Measurements from ENCODE around the gene GOLGA6A. TPM values are rescaled to one million over a fixed set of nuclear protein-coding genes. Genes with fewer than 3 reads are reported as not detected.

GOLGA6A gene
- total RNA-seq, 2 experiments from 2014 or later, result not detected

GRCh38 chr15:74036271-74037170, 45.8 kb downstream of the GOLGA6A start:
- no peak overlapping the region for H3K27ac Mint-ChIP-seq
- no peak overlapping the region for H3K4me3 Mint-ChIP-seq
- no peaks in the 10 kb centered on the region for H3K27me3 Mint-ChIP-seq
- peaks cover 9% of the 10 kb centered on the region for H3K36me3 Mint-ChIP-seq
- no peak for DNase-seq
- H3K9me3 Mint-ChIP-seq, result no peaks in the 10 kb centered on the region
- H3K4me1 Mint-ChIP-seq, result no peaks in the 10 kb centered on the region

- H3K27ac Mint-ChIP-seq, result no peak overlapping the region
- H3K4me3 Mint-ChIP-seq, result no peak overlapping the region
- no peaks in the 10 kb centered on the region for H3K9me3 Mint-ChIP-seq
- no peak for DNase-seq
- no peaks in the 10 kb centered on the region for H3K27me3 Mint-ChIP-seq
- H3K36me3 Mint-ChIP-seq, result peaks cover 9% of the 10 kb centered on the region
- no peaks in the 10 kb centered on the region for H3K4me1 Mint-ChIP-seq
These were observed 47.0 kb downstream of the GOLGA6A start for GRCh38 chr15:74035121-74036017.

GRCh38 chr15:74034206-74034755, 48.1 kb downstream of the GOLGA6A start:
- Mint-ChIP-seq H3K27me3 (no peaks in the 10 kb centered on the region), H3K27ac (no peak overlapping the region), H3K4me3 (no peak overlapping the region), H3K36me3 (peaks cover 9% of the 10 kb centered on the region), H3K4me1 (no peaks in the 10 kb centered on the region), H3K9me3 (no peaks in the 10 kb centered on the region)
- no peak for DNase-seq

GRCh38 chr15:74032606-74033561, 49.5 kb downstream of the GOLGA6A start:
- peaks cover 9% of the 10 kb centered on the region for H3K36me3 Mint-ChIP-seq
- DNase-seq, result no peak
- H3K9me3 Mint-ChIP-seq, result no peaks in the 10 kb centered on the region
- H3K27me3 Mint-ChIP-seq, result no peaks in the 10 kb centered on the region
- H3K4me3 Mint-ChIP-seq, result no peak overlapping the region
- no peaks in the 10 kb centered on the region for H3K4me1 Mint-ChIP-seq
- H3K27ac Mint-ChIP-seq, result peak overlapping the region; percentile 56

GRCh38 chr15:74032046-74032445, 50.3 kb downstream of the GOLGA6A start:
- DNase-seq, result no peak
- no peaks in the 10 kb centered on the region for H3K4me1 Mint-ChIP-seq
- H3K27me3 Mint-ChIP-seq, result no peaks in the 10 kb centered on the region
- peaks cover 9% of the 10 kb centered on the region for H3K36me3 Mint-ChIP-seq
- no peak overlapping the region for H3K4me3 Mint-ChIP-seq
- H3K9me3 Mint-ChIP-seq, result no peaks in the 10 kb centered on the region
- no peak overlapping the region for H3K27ac Mint-ChIP-seq

- no peaks in the 10 kb centered on the region for H3K9me3 Mint-ChIP-seq
- no peak for DNase-seq
- H3K4me1 Mint-ChIP-seq, result no peaks in the 10 kb centered on the region
- peaks cover 3% of the 10 kb centered on the region for H3K36me3 Mint-ChIP-seq
- H3K27ac Mint-ChIP-seq, result no peak overlapping the region
- no peak overlapping the region for H3K4me3 Mint-ChIP-seq
- H3K27me3 Mint-ChIP-seq, result no peaks in the 10 kb centered on the region
These were observed 53.7 kb downstream of the GOLGA6A start for GRCh38 chr15:74028646-74029045.

- Mint-ChIP-seq H3K4me1 (no peaks in the 10 kb centered on the region), H3K27me3 (no peaks in the 10 kb centered on the region), H3K4me3 (no peak overlapping the region), H3K36me3 (peaks cover 5% of the 10 kb centered on the region), H3K9me3 (no peaks in the 10 kb centered on the region), H3K27ac (no peak overlapping the region)
- no peak for DNase-seq
These were observed 54.7 kb downstream of the GOLGA6A start for GRCh38 chr15:74027688-74028087.

- no peaks in the 10 kb centered on the region for H3K27me3 Mint-ChIP-seq
- H3K4me3 Mint-ChIP-seq, result no peak overlapping the region
- H3K27ac Mint-ChIP-seq, result no peak overlapping the region
- no peaks in the 10 kb centered on the region for H3K4me1 Mint-ChIP-seq
- no peak for DNase-seq
- H3K9me3 Mint-ChIP-seq, result no peaks in the 10 kb centered on the region
- H3K36me3 Mint-ChIP-seq, result peaks cover 8% of the 10 kb centered on the region
These were observed 56.9 kb downstream of the GOLGA6A start for GRCh38 chr15:74025436-74025835.

- H3K4me3 Mint-ChIP-seq, result no peak overlapping the region
- H3K36me3 Mint-ChIP-seq, result peaks cover 8% of the 10 kb centered on the region
- no peak overlapping the region for H3K27ac Mint-ChIP-seq
- H3K4me1 Mint-ChIP-seq, result no peaks in the 10 kb centered on the region
- no peaks in the 10 kb centered on the region for H3K9me3 Mint-ChIP-seq
- no peak for DNase-seq
- no peaks in the 10 kb centered on the region for H3K27me3 Mint-ChIP-seq
These were observed 57.7 kb downstream of the GOLGA6A start for GRCh38 chr15:74024687-74025086.

GRCh38 chr15:74022706-74023470, 59.5 kb downstream of the GOLGA6A start:
- Mint-ChIP-seq H3K27ac (no peak overlapping the region), H3K9me3 (no peaks in the 10 kb centered on the region), H3K4me1 (no peaks in the 10 kb centered on the region), H3K4me3 (no peak overlapping the region), H3K36me3 (peaks cover 8% of the 10 kb centered on the region), H3K27me3 (no peaks in the 10 kb centered on the region)
- DNase-seq, result no peak

Other genes starting within 250 kb of the GOLGA6A start
- gene TBC1D21, start 209.0 kb downstream of the GOLGA6A start, total RNA-seq, result not detected
- 1 to 10 TPM; 2.1 to 2.4 TPM for gene LOXL1, start 156.1 kb downstream of the GOLGA6A start, total RNA-seq
- 10 to 100 TPM in 1 of 2 experiments, 1 to 10 TPM in 1; 8.3 to 10.6 TPM for gene STOML1, start 90.3 kb downstream of the GOLGA6A start, total RNA-seq
- gene PML, start 87.8 kb downstream of the GOLGA6A start, total RNA-seq, result 10 to 100 TPM; 53.4 to 54.3 TPM
- not detected for gene ISLR2, start 48.0 kb upstream of the GOLGA6A start, total RNA-seq
- not detected for gene ISLR, start 91.2 kb upstream of the GOLGA6A start, total RNA-seq
- gene STRA6, start 120.2 kb upstream of the GOLGA6A start, total RNA-seq, result under 1 TPM; 0.25 to 0.28 TPM
- under 1 TPM in 1 of 2 experiments, not detected in 1; 0.20 TPM for gene CCDC33, start 153.8 kb upstream of the GOLGA6A start, total RNA-seq